NCI-H1694 treated with DMSO at 0.1 percent for 48 hours (cell line): Measurements from ENCODE around the gene CYB5B.
"Not testable (repeated sequence)": the region's sequence is repeated elsewhere in the genome, so short reads cannot be mapped to it uniquely, and the experiment has no call there.

Experiments
- DNase-seq: peaks from one replicate; lab custom pipeline; 2025; lab: John Stamatoyannopoulos, UW

Gene CYB5B

GRCh38 chr16:69408475-69408874, 15.9 kb upstream of the CYB5B start:
- no peak for DNase-seq

GRCh38 chr16:69410219-69410990, 14.0 kb upstream of the CYB5B start:
- no peak for DNase-seq

- no peak for DNase-seq
These were observed 13.1 kb upstream of the CYB5B start for GRCh38 chr16:69411064-69411985.

GRCh38 chr16:69412287-69412686, 12.1 kb upstream of the CYB5B start:
- DNase-seq: no peak

GRCh38 chr16:69413045-69413664, 11.3 kb upstream of the CYB5B start:
- DNase-seq: no peak

- DNase-seq: no peak
These were observed 6.8 kb upstream of the CYB5B start for GRCh38 chr16:69417520-69418199.

GRCh38 chr16:69419956-69420355, 4.5 kb upstream of the CYB5B start:
- DNase-seq: no peak

GRCh38 chr16:69423189-69423588, 1.2 kb upstream of the CYB5B start:
- DNase-seq: no peak

GRCh38 chr16:69424935-69425784, 741 bp downstream of the CYB5B start:
- no peak for DNase-seq

GRCh38 chr16:69428652-69429051, 4.2 kb downstream of the CYB5B start:
- DNase-seq: no peak

- not testable (repeated sequence) for DNase-seq
These were observed 4.7 kb downstream of the CYB5B start for GRCh38 chr16:69429058-69429640.

- DNase-seq: no peak
These were observed 7.6 kb downstream of the CYB5B start for GRCh38 chr16:69431948-69432468.

GRCh38 chr16:69434066-69434465, 9.6 kb downstream of the CYB5B start:
- no peak for DNase-seq

GRCh38 chr16:69435977-69436820, 11.8 kb downstream of the CYB5B start:
- DNase-seq: no peak

- no peak for DNase-seq
These were observed 12.5 kb downstream of the CYB5B start for GRCh38 chr16:69436896-69437295.

- no peak for DNase-seq
These were observed 14.0 kb downstream of the CYB5B start for GRCh38 chr16:69438465-69438864.

GRCh38 chr16:69440250-69440649, 15.8 kb downstream of the CYB5B start:
- DNase-seq: no peak

- not testable (repeated sequence) for DNase-seq
These were observed 16.6 kb downstream of the CYB5B start for GRCh38 chr16:69441030-69441429.

- DNase-seq: no peak
These were observed 19.7 kb downstream of the CYB5B start for GRCh38 chr16:69443927-69444631.
